Activated CD4-positive, CD25-positive, alpha-beta regulatory T cell treated with anti-CD3 and anti-CD28 coated beads, Interleukin-2, amount 50 U/mL, for 16 hours (primary cell): ENCODE measurements around the gene SERTAD2.

Experiments
- DNase-seq: peaks from one replicate; pipeline ENCODE4 v3.0.0-alpha.2; 2020; ENCODE audit warnings: low read depth, low spot score

The SERTAD2 gene

DNA sequence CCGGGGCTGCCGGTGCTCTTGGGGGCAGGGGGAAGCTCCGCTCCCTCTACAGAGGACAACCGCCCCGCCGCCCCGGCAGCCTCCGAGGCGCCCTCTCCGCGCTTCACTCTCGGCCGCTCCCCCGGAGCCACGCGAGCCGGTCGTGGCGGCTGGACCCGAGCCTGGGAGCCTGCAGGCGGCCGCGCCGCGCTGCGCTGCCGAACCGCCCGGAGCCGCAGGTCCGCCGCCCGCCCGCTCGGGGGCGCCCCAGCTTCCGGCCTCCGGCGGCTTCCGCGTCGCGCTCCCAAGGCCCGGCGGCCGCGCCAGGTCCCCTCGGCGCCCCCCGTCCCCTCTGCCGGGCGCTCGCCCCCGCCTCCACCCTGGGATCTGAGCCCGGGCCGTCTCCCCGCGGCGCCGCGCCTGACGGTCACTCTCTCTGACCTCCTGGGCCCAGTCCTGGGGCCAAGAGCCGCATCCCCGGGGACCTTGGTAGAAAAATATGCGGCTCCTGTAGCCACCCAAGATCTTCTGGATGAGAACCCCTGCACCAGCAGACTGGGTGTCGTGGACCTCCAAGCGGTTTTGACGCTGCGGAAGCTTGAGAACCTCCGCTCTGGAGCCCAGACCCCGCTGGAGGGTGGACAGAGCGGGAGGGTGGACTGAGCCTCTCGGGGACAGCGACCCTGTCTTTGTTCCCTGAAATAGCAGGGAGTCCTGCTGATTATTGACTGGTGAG is 44.3 kb downstream of the SERTAD2 start:
- DNase-seq: no peak

DNA sequence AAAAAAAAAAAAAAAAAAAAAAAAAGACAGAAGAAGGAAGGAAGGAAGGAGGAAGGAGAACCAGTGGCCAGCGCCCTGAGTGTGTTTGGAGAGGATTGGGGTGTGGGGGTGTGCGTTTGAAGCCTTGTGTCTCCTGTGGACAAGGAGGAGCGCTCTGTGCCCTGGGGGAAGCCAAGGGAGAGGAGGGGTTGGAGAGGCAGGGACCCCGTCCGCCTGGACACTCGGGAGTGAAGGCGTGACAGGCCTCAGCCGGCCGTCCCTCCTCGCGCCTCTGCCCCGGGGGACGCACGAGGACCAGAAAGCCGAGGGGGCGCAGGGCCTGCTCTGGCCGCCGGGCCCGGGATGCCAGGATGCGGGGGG is 44.9 kb downstream of the SERTAD2 start:
- DNase-seq: no peak

DNA sequence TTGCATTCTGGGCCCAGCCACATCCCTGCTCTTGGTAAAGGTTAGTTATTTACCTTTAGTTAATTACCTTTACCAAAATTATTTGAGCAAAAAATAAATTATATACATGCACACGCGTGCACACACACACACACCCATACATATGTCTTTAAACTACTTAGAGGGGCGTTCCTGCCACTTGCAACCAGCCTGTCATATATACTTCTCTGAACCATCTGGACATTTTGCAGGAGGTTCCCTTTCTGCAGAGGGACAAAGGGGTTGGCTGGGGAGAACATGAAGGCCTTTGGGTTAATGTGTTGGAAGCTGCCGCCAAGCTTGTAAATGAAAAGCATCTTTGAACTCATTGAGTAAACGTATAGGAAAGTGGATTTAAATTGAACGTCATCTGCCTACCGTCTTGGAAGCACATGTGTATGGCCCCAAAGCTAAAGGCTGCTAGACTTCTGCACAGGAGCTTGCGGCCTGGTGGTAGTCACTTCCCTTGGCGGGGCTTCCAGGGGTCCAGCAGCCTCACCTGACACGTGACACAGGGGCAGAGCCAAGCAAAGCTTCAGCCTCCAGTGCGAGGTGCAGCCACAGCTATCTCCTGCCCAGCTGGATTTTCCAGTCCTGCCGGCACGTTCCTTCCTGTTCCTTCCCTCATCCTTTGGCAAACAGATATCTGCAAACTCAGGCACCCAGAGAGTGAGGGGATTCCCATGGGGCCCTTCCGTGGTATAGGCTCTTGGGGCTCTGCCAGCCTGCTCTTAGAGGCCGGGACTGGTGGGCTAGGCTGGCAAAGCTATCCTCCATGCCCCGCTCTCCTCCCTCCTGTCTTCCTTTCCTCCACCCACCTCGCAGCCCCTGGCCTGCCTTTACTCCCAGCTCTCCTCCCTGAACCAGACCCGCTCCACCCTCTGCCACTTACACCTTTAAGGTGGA is 46.1 kb downstream of the SERTAD2 start:
- no peak for DNase-seq

DNA sequence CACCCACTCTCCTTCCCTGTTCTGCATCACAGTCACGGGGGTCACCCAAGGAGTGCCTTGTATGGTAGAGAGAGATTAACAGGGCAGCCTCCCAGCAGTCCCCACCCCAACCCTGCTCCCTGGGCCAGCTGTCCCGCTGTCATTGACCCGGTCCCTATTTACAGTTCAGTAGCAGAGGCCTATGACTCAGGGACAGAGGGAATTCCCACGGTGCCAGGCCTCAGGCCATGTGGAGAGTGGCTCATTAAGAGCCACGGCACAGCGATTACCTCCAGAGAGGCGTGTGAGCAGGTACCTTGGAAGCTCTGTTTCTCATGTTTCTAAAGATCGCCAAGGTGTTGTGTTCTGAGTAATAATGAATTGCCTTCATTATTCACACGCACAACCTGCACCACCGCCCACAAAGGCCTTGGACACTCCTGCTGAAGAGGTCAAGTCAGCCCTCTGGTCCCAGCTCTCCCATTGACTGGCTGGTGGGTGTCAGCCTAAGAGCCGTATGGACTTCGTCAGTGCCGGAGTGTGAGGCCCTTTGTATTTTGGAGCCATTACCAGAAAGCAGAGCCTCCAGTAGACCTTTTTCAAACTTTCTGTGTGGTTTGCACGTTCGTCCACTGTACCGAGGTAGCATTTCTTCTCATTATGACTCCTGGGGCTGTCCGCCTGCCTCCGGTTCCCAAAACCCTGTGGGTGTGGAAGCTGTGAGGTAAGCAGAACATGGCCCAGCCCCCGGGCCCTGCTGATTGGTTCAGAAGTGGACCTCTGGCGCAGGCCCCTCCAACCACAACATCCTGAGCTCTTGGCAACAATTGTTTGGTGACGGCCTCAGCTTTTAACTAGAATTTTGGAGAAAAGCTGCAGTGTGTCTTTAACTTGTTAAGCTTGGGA is 47.0 kb downstream of the SERTAD2 start:
- peak; percentile 75 for DNase-seq

DNA sequence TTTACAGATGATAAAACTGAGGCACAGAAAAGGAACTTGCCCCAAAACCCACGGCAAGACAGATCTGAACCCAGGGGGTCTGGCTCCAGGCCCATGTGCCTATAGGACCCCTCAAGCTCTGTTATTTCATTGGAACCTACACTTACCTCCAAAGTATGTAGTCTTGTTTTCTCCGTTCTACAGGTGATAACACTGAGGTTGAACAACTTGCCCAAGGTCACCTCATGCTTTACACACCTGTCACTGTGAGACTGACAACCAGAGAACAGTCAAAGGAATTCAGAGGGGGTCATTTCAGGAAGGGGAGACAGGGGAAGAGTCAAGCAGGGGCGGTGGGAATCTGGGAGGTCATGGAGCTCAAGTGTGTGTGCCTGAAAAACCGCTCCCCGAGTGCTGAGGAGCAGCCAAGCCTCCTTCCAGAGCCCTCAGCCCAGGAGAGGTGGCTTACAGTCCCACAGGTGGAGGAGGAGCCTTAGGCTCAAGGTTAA is 47.7 kb downstream of the SERTAD2 start:
- no peak for DNase-seq

DNA sequence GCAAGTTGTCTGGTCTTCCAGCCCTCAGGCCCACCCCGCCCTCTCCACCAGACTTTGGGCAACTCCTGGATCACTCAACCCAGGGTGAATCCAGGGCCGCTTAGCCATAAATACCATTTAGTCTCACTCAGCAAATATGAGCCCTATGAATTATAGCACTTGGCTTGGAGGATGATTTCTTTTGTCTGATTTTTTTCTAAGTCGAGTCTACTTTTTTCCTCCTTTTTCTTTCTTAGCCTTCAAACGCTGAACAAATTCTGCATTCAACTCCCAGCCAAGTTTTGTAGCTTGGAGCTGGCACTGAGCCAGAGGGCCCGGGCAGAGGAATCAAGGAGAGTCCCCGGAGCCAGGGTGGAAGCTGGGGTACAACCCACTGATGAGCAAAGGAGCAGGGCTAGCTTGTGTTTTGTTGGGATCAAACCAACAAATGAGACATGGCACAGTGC is 48.7 kb downstream of the SERTAD2 start:
- no peak for DNase-seq

DNA sequence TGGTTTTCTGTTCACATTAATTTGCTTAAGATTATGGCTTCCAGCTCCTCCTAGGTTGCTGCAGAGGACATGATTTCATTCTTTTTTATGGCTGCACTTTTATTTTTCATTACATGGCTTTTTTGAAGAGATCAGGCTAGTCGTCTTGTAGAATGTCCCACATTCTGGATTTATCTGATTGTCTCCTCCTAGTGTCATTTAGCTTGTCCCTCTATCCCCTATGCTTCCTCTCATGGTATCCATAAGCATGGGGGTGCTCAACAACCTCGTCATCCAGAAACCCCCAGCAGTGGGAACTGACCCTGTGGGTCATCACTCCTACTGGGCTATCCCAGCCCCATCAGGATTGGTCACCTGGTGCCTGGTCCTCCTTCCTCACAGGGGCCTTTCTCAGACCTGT is 49.6 kb downstream of the SERTAD2 start:
- no peak for DNase-seq

DNA sequence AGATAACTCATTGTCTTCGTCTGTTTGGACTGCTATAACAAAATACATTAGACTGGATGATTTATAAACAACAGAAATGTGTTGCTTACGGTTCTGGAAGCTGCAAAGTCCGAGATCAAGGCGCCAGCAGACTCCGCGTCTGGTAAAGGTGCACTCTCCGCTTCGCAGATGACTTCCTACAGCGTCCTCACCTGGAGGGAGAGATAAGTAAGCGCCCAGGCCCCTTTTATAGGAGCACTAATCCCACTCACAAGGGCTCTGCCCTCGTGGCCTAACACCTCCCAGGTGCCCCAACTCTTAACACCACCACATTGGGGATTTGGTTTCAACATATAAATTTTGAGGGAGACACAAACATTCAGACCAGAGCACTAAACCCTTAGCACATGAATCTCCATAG is 51.3 kb downstream of the SERTAD2 start:
- no peak for DNase-seq

DNA sequence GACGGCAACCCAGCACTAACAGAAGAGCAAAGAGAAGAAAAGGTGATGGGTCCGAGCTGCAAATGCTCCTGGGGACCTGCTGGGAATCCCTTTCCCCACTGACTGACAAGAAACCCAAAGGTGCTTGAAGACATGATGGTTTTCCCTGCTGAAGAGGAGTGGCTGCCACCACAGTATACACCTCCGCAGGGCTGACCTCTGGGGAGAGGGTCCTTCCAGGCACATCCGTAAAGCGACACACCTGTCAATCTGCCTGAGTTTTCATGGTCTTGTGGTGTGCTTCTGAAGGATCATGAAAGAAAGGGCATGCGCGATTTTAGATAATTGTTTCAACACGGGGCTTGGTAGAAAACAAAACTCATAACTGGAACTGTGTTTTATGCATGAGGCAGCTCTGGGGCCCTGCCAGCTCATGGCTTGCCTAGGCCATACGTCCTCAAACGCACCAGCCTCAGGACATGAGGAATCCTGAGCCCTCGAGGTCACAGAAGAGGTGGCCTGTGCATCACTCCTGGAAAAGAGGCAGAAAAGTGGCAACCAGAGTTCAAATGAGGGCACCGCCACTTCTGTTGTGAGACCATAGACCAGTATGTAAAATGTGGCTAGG is 51.8 kb downstream of the SERTAD2 start:
- no peak for DNase-seq

DNA sequence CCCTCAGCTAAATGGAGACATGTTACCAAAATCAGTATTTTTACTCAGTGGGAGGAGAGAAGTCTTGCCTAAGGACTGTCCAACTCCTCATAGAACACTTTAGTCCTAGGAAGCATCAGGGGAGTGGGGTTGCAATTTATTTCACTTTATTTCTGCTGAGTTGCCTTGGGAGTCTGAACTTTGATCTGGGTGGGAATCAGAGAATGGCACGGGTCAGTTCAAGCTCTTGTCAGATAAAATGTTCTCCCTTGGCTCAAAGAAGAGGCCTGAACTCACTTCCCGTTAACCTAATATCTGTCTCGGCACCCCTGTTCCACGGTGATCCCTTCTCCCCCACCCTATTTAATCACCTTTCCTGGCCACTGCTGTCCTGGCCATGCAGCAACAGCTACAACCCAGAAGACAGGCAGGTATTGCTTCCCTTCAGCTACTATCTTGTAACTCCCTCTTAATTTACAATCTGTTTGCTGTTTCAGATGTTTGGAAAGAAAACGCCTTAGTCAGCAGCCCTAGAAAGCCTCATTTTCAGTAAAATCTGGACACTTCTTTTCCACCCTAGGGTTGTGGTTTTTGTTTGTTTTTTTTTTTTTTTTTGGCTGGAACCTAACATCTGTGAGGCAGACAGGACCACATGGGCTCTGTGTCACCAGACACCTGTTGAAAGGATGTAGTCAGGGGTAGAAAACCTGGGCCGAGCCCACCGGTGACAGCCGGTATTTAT is 52.5 kb downstream of the SERTAD2 start:
- no peak for DNase-seq

DNA sequence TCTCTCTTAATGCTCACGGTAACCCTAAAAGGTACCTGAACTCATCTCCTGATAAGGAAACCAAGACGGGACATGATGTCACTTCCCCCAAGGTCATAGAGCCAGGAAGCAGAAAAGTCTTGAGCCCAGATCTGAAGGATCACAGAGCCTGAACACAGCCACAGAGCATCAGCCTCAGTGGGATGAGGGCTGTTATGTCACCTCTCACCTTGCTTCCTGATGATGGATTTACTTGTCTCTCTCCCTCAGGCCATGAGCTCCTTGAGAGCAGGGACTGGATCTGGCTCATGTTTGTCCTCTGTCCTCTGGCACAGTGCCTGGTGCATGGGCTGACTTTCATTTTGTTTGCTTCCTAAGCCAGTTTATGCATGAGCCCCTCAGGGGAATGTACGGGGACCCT is 54.2 kb downstream of the SERTAD2 start:
- DNase-seq: no peak

DNA sequence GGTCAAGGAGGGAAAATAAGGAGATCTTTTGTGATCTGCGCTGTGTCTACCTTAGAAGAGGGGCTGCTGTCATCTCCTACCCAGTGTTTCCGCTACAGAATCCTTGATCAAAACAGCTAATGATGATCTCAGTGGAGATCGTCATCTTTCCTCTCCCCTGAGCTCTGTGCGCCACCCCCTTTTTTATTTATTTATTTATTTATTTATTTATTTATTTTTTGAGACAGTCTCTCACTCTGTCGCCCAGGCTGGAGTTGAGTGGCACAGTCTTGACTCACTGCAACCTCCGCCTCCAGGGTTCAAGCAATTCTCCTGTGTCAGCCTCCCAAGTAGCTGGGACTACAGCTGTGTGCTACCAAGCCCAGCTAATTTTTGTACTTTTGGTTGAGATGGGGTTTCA is 55.5 kb downstream of the SERTAD2 start:
- DNase-seq: no peak

DNA sequence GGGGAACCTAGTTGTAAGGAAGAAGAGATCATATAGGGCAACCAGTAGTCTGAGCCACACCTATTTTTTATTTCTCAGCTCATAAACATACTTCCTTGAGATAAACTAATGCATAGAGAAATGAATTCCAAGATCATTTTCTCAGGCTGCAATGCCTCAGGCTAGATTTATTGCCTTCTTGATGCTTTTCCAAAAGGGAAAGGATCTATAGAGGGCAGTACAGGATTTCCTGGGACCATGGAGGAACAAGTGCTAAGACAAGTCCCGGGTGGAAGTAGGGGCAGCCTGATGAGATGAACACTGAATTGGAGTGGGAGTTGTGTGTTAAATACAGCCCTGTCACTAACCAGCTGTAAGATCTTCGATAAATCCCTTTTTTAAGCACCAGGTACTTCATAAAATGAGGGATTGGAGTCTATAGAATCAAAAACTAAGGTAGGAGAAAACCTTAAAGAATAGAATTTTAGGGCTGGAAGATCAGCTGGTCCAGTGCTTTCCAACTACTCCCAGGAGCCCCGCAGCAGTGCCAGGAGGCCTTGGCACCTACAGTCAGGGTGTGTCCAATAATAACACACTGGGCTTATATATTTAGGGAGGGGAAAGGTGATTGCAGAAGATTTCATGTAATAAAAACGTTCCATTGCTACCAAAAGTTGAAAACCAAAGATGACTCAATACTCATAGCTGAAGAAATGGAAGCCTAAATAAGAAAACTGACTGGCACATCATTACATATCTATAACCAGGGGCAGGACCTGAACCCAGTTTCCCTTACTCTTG is 58.1 kb downstream of the SERTAD2 start:
- no peak for DNase-seq

DNA sequence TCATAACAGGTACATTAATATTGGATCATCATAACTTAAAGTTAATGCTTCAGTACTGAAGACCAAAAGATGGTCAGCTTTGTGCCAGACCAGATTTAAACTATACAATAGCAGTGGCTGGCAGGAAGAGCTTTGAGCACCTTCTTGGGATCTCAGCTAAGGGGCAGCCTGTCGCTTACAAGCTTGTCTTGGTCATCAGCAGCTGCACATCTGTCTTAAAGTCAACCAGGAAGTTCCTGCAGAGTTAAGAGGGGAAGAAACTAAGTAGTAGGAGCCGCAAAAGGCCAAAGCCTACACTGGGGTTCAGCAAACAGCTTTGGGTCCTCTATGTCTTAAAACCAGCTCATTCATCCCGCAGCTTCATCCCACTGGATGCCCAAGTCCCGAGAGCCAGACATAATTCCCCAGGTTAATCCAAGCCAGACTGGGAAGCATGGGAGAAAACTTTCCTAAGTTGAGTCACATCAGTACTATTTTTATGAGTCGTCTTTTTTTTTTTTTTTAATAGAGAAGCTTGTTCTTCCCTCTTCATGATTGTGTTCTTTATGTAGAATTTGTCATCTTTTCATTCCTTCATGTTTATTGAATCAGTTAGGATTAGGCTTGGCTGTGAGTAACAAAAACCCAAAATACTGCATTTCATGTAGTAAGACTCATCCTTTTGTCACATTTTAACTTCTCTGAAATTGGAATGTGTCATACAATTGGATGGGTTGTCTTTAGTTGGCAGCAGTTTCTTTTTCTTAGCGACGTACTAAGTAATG is 59.3 kb downstream of the SERTAD2 start:
- no peak for DNase-seq

DNA sequence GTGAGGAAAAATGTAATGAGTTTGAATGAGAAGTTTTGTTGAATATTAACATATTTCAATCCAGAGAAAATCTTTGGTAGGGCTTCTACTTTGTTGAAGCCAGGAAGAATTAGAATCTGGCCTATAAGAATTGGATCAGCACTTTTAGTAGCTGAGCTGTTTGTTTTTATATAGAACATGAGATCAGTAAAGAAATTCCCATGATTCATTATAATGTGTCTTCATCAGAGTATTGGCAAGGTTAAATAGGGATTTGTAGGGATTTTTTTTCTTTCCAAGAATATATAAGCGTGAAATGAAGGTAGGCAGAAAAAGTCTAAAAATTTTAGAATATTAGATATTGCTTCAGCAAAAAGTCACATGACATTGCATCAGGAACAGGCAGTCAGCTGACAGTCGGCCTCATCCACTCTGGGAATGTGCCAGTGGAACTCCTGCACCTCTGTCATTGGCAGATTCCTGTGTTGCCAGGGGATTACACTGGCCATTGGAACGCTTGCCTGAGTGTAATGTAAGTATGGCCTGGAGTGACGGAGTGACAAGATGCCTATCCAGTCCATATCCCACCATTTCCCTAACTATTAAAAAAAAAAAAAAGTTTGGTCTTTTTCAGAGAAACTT is 60.6 kb downstream of the SERTAD2 start:
- DNase-seq: no peak

DNA sequence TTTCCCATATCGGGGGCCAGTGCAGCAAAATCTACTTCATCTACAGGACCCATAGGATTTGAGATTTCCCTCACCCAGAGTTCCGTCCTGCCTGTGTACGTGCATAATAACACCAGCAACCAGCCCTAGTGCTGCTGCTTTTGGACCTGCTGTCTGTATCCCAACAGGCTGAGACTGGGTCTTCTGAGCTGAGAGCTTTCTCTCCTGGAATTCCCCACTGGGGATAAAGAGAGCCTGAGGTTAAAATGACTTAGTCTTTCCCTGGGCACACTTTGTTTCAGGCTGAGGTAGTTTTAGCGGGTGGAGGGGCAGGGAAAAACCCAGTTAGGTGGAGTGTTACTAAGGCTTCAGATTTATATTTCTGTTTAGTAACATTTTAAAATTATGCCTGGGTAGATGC is 62.5 kb downstream of the SERTAD2 start:
- no peak for DNase-seq

DNA sequence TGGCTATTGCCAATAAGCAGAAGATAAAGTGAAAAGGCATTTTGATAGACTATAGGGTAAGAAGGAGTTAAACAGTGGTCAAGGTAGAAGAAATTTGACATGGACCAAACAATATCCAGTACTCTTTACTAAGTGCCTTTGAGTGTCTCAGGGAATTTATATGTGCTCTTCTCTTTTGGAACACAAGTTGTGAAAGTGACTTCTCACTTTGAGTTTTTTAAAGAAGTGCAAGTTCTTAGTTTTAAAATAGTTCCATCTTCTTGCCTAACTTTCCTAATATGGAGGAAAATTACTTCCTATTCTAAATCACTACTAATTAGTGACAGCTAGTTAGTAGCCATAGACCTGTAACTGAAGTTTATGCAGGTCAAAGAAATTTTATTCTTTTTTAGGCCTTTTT is 66.2 kb downstream of the SERTAD2 start:
- DNase-seq: no peak

DNA sequence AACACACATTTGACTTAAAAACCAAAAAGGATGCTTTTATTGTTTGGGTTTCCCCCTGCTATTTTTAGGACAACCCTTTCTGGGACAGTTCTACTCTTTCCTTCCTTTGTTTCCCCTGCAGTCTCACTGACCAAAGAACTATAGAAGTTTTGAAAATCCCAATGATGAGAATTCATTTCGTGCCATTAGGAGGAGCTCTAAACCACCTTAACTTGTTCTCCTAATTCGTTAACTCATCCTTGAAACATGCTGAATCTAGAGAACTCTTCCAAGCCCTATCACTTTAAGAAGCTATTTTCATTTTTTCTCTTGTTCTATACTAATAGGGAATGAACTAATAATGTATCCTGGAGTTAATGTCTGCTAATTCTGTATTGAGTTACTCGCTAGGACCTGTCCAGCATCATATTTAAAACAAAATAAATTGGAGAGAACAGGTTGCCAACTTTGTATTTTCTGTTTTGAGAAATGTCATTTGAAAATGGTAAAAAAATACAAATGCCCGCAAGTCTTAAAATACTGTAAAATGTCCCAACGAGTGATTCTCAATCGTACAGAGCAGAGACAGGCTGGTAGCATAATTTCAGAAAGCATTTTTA is 66.7 kb downstream of the SERTAD2 start:
- DNase-seq: no peak
